Erythroblast (primary cell): ENCODE measurements around the gene RDH13.

Experiments
- GATA1 ChIP-seq: IDR thresholded peaks from 2 replicates; pipeline ENCODE4 v1.6.1; 2011; ENCODE audit warnings: low read depth, mild to moderate bottlenecking, control low read depth, low read length, moderate library complexity
- POLR2A ChIP-seq: IDR thresholded peaks from 2 replicates; pipeline ENCODE4 v1.6.1; 2011; ENCODE audit warnings: mild to moderate bottlenecking, low read length

- TF ChIP-seq POLR2A (no peak), GATA1 (no peak)
Observed at GRCh38 chr19:55086730-55087541, 24.0 kb upstream of the RDH13 start.
